Tibial artery (tissue), 4 donors: ENCODE measurements around the gene GPR137.

Experiments used
- DNase-seq, 2 donors: peaks; one replicate each; pipeline ENCODE4 v3.0.0-alpha.2; 2019
- H3K27ac ChIP-seq, 2 donors: fragments of 200-600 bp; sonication (generic) in 1 of 2; 1 replicate in 1 of 2; 2 replicates in 1 of 2; pipeline ENCODE4 v1.5.1; 2018 to 2019; ENCODE audit warnings: mild to moderate bottlenecking in 1 of 2
- H3K27me3 ChIP-seq, 2 donors: fragments of 200-600 bp; sonication (generic) in 1 of 2; one replicate each; pipeline versions ENCODE4 v1.5.1 to v1.6.0; 2016 to 2019
- H3K36me3 ChIP-seq, 3 donors: fragments of 200-600 bp; sonication (generic) in 2 of 3; one replicate each; pipeline ENCODE4 v1.5.1; 2016 to 2019; ENCODE audit warnings: mild to moderate bottlenecking in 2 of 3
- H3K4me1 ChIP-seq, 4 donors: fragments of 200-600 bp; sonication (generic) in 2 of 4; 1 replicate in 3 of 4; 2 replicates in 1 of 4; pipeline ENCODE4 v1.5.1; 2016 to 2019
- H3K4me3 ChIP-seq, 2 donors: fragments of 200-600 bp; sonication (generic) in 1 of 2; 1 replicate in 1 of 2; 2 replicates in 1 of 2; pipeline ENCODE4 v1.5.1; 2018 to 2019; ENCODE audit warnings: mild to moderate bottlenecking in 2 of 2
- H3K9me3 ChIP-seq, 3 donors: fragments of 200-600 bp; sonication (generic) in 1 of 3; one replicate each; pipeline ENCODE4 v1.5.1; 2016 to 2019
- CTCF ChIP-seq, 2 experiments: fragments of 200-600 bp in 1 of 2; fragments of 450-650 bp in 1 of 2; IDR thresholded peaks; one replicate each; pipeline ENCODE4 v1.5.1; 2017 to 2019; ENCODE audit warnings: antibody characterized with exemption in 2 of 2, mild to moderate bottlenecking in 1 of 2, moderate library complexity in 1 of 2
- intact Hi-C: fragments of 100-400 bp; cut with DNase I; formaldehyde crosslinking; loops from one replicate; pipeline ENCODE4 v1.15.0; 2023; ENCODE audit warnings: low total_unique reads

The GPR137 gene

GRCh38 chr11:64240435-64241240 lies 45.0 kb upstream of the GPR137 start, which contains the start of gene FKBP2:
TSS of gene FKBP2 (plus strand) at chr11:64241095. CDS start at chr11:64242388, 1,293 bp downstream.
- peaks cover 6 to 44% (median 16%) of the 10 kb centered on the region in 3 donors for H3K36me3 ChIP-seq
- peak within 1 kb of the TSS; percentile 87 to 97 for H3K27ac ChIP-seq
- DNase-seq = peak; percentile 97 to 99
- H3K4me1 ChIP-seq = peaks cover 3 to 53% (median 42%) of the 10 kb centered on the region in 4 donors
- no peaks in the 10 kb centered on the region for H3K27me3 ChIP-seq
- no peak for TF ChIP-seq CTCF (IDR thresholded peaks at IDR 0.05)
- peak within 1 kb of the TSS; percentile 62 to 98 for H3K4me3 ChIP-seq
- H3K9me3 ChIP-seq = no peaks in the 10 kb centered on the region
- intact Hi-C loops = no loop called here

DNA sequence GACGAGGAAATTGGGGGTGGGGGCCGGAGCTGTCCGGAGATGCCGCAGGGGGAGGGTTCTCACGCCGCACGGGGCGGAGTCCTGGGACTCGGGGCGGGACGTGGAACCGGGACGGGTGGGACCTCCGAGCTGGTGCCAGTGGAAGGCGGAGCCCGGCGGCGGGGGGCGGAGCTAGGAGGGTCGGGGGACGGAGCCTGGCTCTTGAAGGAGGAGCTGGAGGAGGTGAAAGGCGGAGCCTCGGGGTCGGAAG lies 44.5 kb upstream of the GPR137 start:
- no peak for TF ChIP-seq CTCF (IDR thresholded peaks at IDR 0.05)
- intact Hi-C loops = no loop called here
- Histone ChIP-seq H3K4me1 (peaks cover 0 to 54% (median 40%) of the 10 kb centered on the region in 4 donors), H3K27me3 (no peaks in the 10 kb centered on the region), H3K9me3 (no peaks in the 10 kb centered on the region), H3K4me3 (peak overlapping the region; percentile 62 to 98), H3K27ac (peak overlapping the region; percentile 87 to 97), H3K36me3 (peaks cover 6 to 44% (median 11%) of the 10 kb centered on the region in 3 donors)
- peak; percentile 99 to 100 for DNase-seq

DNA sequence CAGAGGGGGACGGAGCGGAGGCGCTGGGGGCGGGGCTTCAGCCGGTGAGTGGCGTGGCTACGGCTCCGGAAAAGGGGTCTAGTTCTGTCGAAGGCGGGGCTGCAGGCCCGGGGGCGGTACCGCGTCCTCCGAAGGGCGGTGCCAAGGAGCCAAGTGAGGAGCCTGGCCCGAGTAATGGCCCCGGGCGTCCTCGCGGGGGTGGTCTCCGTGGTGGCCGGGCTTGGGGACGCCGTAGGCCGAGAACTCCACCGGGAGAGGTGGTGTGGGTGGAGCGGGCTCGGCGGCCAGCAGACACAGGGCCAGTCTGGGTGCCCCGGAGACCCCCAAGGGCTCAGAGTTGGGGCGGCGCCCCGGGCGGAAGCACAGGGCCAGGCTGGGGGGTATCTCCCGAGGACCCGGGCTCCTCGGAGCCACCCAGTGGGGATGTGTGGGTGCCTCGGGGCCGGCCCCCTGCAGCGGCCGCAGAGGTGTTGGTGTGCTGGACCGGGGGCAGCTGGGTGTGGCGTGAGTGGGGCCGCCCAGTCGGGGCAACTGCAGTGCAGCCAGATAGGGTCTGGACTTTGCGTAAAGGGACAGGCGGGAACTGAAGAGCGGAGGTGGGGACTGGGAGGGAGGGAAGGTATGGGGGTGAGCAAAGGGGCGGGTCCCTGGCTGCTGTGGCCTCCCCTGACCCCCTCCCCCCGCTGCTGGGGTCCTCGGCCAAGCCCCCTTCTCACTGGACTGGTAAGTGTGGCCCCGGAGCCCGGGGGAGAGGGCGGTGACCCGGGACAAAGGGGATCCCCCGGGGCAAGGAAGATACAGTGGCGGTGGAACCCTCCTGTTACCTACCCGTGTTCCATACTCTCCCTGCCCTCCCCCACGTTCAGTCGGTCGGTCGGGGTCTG lies 43.9 kb upstream of the GPR137 start:
- peaks cover 0 to 54% (median 39%) of the 10 kb centered on the region in 4 donors for H3K4me1 ChIP-seq
- intact Hi-C loops = no loop called here
- TF ChIP-seq CTCF (IDR thresholded peaks at IDR 0.05) = no peak

GRCh38 chr11:64243236-64243854 lies 42.3 kb upstream of the GPR137 start:
- no peak for DNase-seq
- H3K4me1 ChIP-seq = peaks cover 0 to 60% (median 45%) of the 10 kb centered on the region in 4 donors
- peaks cover 0 to 25% (median under 1%) of the 10 kb centered on the region in 3 donors for H3K36me3 ChIP-seq
- no peaks in the 10 kb centered on the region for H3K9me3 ChIP-seq
- no peaks in the 10 kb centered on the region for H3K27me3 ChIP-seq
- intact Hi-C loops = no loop called here
- H3K27ac ChIP-seq = peak overlapping the region in 1 of 2 donors; percentile 87
- TF ChIP-seq CTCF (IDR thresholded peaks at IDR 0.05) = no peak
- H3K4me3 ChIP-seq = no peak overlapping the region

More for the DNA sequence above, 43.9 kb upstream of the GPR137 start:
- peaks cover 6 to 41% (median 11%) of the 10 kb centered on the region in 3 donors for H3K36me3 ChIP-seq
- H3K27ac ChIP-seq = peak overlapping the region; percentile 87 to 97
- H3K4me3 ChIP-seq = peak overlapping the region; percentile 62 to 98
- no peaks in the 10 kb centered on the region for H3K9me3 ChIP-seq
- H3K27me3 ChIP-seq = no peaks in the 10 kb centered on the region
- peak; percentile 56 to 87 for DNase-seq

DNA sequence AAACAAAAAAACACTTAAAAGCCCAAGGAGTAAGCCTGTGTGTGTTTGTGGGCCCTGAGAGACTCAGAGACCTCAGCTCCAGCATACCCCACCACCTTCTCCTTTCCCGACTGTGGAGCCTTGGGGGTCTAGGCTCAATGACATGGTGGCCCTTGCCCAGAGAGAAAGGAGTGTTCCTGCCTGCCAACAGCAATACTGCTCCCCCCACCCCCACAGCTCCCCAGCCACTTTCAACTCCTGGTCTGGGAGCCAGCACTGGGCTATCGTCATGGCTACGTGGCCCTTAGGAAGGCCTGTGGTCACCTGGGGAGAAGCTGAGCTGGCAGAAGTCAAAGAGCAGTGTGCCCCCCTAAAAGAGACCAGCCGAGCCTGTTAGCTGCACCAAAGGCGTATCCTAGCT lies 41.5 kb upstream of the GPR137 start:
- Histone ChIP-seq H3K27me3 (no peaks in the 10 kb centered on the region), H3K9me3 (no peaks in the 10 kb centered on the region), H3K36me3 (peaks cover 0 to 17% (median 0%) of the 10 kb centered on the region in 3 donors), H3K4me3 (no peak overlapping the region), H3K27ac (peak overlapping the region in 1 of 2 donors; percentile 89), H3K4me1 (peaks cover 0 to 60% (median 45%) of the 10 kb centered on the region in 4 donors)
- DNase-seq = no peak
- no peak for TF ChIP-seq CTCF (IDR thresholded peaks at IDR 0.05)
- intact Hi-C loops = no loop called here
